ENCODE data around the gene PDP2. TPM values are rescaled to one million over a fixed set of nuclear protein-coding genes. Genes with fewer than 3 reads are reported as not detected.

PDP2 gene
- total RNA-seq, 2 experiments from 2014 or later: 20.8 to 21.4 TPM

DNA sequence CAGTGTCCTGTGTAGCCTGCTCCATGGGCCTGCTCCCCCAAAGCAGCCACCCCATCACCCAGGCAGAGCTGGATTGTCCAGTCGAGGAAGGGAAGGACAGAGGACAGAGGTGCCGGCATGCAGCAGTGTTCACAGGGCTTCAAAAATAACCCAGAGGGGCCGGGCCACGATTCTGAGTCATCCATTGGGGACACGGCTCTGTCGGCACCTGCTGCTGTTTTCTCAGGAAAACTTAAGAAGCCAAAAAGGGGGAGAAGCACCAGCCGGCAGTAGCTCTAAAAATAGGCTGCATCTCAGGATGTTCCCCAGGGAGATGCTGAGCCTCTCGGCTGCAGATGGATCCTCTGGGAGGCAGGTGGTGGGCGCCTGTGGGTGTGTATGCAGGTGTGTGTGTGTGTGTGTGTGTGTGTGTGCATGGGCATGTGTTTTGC lies 34.5 kb upstream of the PDP2 start:
- H3K4me1 Mint-ChIP-seq: peaks cover 29% of the 10 kb centered on the region
- H3K27ac Mint-ChIP-seq: no peak overlapping the region
- H3K36me3 Mint-ChIP-seq (ENCODE audit: low read depth): peaks cover 2% of the 10 kb centered on the region
- no peaks in the 10 kb centered on the region for H3K9me3 Mint-ChIP-seq
- no peak overlapping the region for H3K4me3 Mint-ChIP-seq
- POLR2A ChIA-PET: no interaction called here
- CTCF ChIA-PET: interaction anchor here (0.8 to 5.1 kb wide), 5 partner anchors 9 to 27 kb away, joined by 3 to 36 read pairs (median 6); partner anchors contain the start of gene NAE1
- DNase-seq: no peak
- peaks cover 45% of the 10 kb centered on the region for H3K27me3 Mint-ChIP-seq

DNA sequence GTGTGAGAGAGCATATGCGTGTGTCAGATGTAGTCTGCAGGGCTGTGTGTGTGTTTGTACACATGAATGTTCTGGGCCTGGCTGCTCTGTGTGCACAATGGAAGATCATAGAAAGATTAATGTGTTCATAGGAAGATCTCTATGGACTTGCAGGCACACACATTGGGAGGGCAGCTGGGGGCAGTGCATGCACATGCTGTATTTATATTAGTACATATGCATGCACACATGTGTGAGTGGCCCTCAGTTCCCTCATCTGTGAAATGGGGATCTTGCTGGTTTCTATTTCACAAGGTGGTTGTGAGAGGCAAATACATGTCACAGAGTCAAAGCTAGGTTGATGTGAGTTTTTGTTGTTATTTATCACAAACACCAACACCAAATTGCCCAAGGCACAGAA lies 34.0 kb upstream of the PDP2 start:
- Mint-ChIP-seq H3K27ac (no peak overlapping the region), H3K4me1 (peaks cover 29% of the 10 kb centered on the region), H3K36me3 (ENCODE audit: low read depth) (peaks cover 2% of the 10 kb centered on the region), H3K4me3 (no peak overlapping the region), H3K27me3 (peaks cover 42% of the 10 kb centered on the region), H3K9me3 (no peaks in the 10 kb centered on the region)
- ChIA-PET POLR2A (no interaction called here), CTCF (interaction anchor here (0.8 to 4.8 kb wide), 6 partner anchors 9 to 95 kb away, joined by 3 to 36 read pairs (median 6); partner anchors contain the start of genes DYNC1LI2 and NAE1)
- no peak for DNase-seq

DNA sequence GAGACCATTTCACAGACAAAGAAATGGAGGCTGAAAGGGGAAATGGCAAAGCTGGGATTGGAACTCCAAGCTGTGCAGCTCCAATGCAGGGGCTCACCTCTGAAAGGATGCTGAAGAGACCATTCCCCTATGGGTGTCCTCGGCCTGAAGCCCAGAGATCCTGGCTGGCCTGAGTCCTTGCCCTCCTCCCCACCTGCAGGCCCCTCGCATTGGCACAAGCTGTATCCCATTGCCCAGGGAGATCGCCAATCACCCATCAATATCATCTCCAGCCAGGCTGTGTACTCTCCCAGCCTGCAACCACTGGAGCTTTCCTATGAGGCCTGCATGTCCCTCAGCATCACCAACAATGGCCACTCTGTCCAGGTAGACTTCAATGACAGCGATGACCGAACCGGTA lies 33.5 kb upstream of the PDP2 start:
- ChIA-PET CTCF (interaction anchor here (0.8 to 4.8 kb wide), 6 partner anchors 10 to 95 kb away, joined by 3 to 36 read pairs (median 5); partner anchors contain the start of genes DYNC1LI2 and NAE1), POLR2A (no interaction called here)
- H3K4me3 Mint-ChIP-seq: no peak overlapping the region
- DNase-seq: no peak
- no peaks in the 10 kb centered on the region for H3K9me3 Mint-ChIP-seq
- H3K4me1 Mint-ChIP-seq: peaks cover 29% of the 10 kb centered on the region
- no peak overlapping the region for H3K27ac Mint-ChIP-seq
- H3K36me3 Mint-ChIP-seq (ENCODE audit: low read depth): peaks cover 2% of the 10 kb centered on the region
- H3K27me3 Mint-ChIP-seq: peaks cover 38% of the 10 kb centered on the region

DNA sequence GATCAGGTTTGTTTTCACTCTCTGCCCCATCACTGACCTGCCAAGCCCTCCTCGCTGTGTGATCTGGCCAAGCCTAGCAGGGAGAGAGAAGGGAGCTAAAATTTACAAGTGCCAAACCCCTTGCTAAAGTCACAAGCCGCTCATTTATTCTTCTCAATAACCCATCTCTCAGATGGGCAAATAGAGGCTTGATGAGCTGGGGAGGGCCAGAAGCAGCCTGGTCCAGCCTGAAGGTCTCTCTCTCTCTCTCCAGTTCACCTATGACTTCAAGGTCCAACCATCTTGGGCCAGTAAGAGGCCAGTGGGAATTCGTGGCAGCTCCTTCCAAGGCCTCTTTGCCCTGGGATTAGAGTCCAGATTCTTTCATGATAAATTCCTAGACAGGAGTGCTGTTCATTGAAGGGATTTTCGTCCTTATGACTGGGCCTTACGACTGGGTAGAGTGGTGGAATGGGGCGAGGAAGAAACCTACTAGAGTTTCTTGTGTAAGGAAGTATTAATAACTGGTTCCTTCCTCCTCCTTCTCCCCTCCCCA lies 32.7 kb upstream of the PDP2 start:
- ChIA-PET CTCF (interaction anchor here (1.0 to 4.8 kb wide), 4 partner anchors 16 to 96 kb away, joined by 3 to 36 read pairs (median 16); partner anchors contain the start of genes DYNC1LI2 and NAE1), POLR2A (no interaction called here)
- Mint-ChIP-seq H3K4me1 (peaks cover 29% of the 10 kb centered on the region), H3K27ac (no peak overlapping the region), H3K9me3 (no peaks in the 10 kb centered on the region), H3K4me3 (no peak overlapping the region), H3K27me3 (peaks cover 35% of the 10 kb centered on the region), H3K36me3 (ENCODE audit: low read depth) (peaks cover 2% of the 10 kb centered on the region)
- DNase-seq: no peak

DNA sequence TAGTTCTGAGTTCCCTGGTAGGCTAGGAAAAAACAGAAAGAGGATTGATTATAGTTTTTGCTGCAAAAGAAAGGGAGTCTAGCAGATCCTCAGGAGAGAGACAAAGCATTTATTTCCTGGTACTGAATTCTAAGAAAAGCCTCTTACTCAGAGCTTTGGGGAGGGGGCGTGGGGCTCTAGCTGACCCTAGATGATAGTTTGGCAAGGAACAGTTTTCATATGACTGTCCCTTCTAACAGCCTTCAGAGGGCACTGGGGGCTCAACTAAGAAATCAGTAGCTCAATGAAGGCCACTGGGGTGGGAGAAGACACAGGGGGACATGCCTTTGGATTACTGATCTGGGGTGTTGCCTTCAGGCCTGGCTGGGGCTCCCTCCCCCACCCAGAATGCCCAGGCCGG lies 32.1 kb upstream of the PDP2 start:
- Mint-ChIP-seq H3K4me1 (peaks cover 29% of the 10 kb centered on the region), H3K9me3 (no peaks in the 10 kb centered on the region), H3K36me3 (ENCODE audit: low read depth) (peaks cover 2% of the 10 kb centered on the region), H3K4me3 (no peak overlapping the region), H3K27ac (no peak overlapping the region), H3K27me3 (peaks cover 29% of the 10 kb centered on the region)
- CTCF ChIA-PET: interaction anchor here (0.9 to 4.8 kb wide), 3 partner anchors 17 to 96 kb away, joined by 3 to 36 read pairs (median 28); partner anchors contain the start of genes DYNC1LI2 and NAE1
- POLR2A ChIA-PET: no interaction called here
- no peak for DNase-seq

DNA sequence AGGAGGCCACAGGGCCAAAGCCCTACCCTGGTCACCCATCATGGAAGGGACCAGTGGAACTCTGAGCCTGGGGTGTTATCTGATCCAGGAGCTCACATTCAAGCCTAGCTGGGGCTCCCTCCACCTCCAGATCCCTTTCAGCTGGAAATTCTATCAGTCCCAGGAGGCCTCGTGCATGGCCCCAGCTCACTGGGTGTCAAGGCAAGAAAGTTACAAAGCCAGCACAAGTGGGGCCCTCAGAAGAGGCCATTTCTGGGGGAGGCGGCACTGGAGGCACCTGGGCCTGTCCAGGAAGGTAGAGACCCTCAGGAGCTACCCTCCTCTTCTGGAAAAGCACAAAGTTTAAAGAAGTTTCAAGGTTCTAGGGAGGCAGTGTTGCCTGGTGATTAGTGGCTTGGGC lies 31.3 kb upstream of the PDP2 start:
- CTCF ChIA-PET: interaction anchor here (0.8 to 4.8 kb wide), 5 partner anchors 8 to 97 kb away, joined by 3 to 36 read pairs (median 3); partner anchors contain the start of genes DYNC1LI2 and NAE1
- POLR2A ChIA-PET: no interaction called here
- peaks cover 23% of the 10 kb centered on the region for H3K27me3 Mint-ChIP-seq
- H3K27ac Mint-ChIP-seq: no peak overlapping the region
- no peaks in the 10 kb centered on the region for H3K36me3 Mint-ChIP-seq (ENCODE audit: low read depth)
- H3K4me1 Mint-ChIP-seq: peaks cover 25% of the 10 kb centered on the region
- DNase-seq: no peak
- no peak overlapping the region for H3K4me3 Mint-ChIP-seq
- no peaks in the 10 kb centered on the region for H3K9me3 Mint-ChIP-seq

DNA sequence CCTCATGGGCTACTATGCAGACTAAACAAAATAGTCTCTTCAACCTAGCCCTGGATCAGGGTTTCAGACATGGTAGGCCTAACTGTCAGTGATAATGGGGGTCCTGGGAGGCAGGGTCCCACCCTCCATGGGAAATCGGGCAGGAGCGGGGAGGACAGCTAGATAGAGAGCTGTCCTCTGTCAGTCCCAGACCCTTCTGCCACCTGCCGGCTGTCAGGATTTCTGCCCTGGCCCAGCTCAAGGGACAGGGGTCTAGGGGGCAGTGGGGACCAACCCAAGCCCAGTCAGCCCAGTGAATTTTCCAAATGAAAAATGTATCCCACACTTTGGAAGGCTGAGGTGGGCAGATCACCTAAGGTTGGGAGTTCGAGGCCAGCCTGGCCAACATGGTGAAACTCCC lies 30.8 kb upstream of the PDP2 start:
- CTCF ChIA-PET: interaction anchor here (0.6 to 4.8 kb wide), 4 partner anchors 18 to 287 kb away, joined by 3 to 36 read pairs (median 16); partner anchors contain the start of gene NAE1
- peaks cover 23% of the 10 kb centered on the region for H3K27me3 Mint-ChIP-seq
- no peaks in the 10 kb centered on the region for H3K9me3 Mint-ChIP-seq

DNA sequence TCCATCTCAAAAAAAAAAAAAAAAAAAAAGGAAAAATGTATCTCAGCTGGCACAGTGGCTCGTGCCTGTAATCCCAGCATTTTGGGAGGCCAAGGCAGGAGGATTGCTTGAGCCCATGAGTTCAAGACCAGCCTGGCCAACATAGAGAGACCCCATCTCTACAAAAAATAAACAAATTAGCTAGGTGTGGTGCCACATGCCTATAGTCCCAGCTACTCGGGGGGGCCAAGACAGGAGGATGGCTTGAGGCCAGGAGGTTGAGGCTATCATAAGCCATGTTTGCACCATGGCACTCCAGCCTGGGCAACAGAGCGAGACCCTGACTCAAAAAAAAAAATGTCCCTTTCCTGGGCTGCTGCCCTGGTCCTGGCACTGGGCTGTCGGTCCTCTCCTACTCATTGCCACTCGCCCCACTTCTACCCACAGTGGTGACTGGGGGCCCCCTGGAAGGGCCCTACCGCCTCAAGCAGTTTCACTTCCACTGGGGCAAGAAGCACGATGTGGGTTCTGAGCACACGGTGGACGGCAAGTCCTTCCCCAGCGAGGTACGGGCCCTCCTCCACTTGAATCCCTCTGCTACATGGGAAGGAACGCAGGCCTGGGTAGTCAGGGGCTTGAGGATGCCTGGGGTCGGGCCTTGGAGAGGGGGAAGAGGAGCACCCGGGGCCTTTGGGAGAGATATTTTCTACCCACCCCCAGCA lies 30.1 kb upstream of the PDP2 start:
- peaks cover 18% of the 10 kb centered on the region for H3K27me3 Mint-ChIP-seq
- DNase-seq: no peak
- no peaks in the 10 kb centered on the region for H3K9me3 Mint-ChIP-seq
- ChIA-PET CTCF (interaction anchor here (0.6 to 4.8 kb wide), 6 partner anchors 8 to 286 kb away, joined by 3 to 36 read pairs (median 6); partner anchors contain the start of gene NAE1), POLR2A (no interaction called here)
- no peaks in the 10 kb centered on the region for H3K36me3 Mint-ChIP-seq (ENCODE audit: low read depth)
- no peak overlapping the region for H3K27ac Mint-ChIP-seq
- peaks cover 21% of the 10 kb centered on the region for H3K4me1 Mint-ChIP-seq
- no peak overlapping the region for H3K4me3 Mint-ChIP-seq

More for the DNA sequence above, 30.8 kb upstream of the PDP2 start:
- Mint-ChIP-seq H3K27ac (peak overlapping the region; percentile 5), H3K4me1 (peaks cover 25% of the 10 kb centered on the region), H3K4me3 (no peak overlapping the region), H3K36me3 (ENCODE audit: low read depth) (no peaks in the 10 kb centered on the region)
- POLR2A ChIA-PET: no interaction called here
- no peak for DNase-seq

DNA sequence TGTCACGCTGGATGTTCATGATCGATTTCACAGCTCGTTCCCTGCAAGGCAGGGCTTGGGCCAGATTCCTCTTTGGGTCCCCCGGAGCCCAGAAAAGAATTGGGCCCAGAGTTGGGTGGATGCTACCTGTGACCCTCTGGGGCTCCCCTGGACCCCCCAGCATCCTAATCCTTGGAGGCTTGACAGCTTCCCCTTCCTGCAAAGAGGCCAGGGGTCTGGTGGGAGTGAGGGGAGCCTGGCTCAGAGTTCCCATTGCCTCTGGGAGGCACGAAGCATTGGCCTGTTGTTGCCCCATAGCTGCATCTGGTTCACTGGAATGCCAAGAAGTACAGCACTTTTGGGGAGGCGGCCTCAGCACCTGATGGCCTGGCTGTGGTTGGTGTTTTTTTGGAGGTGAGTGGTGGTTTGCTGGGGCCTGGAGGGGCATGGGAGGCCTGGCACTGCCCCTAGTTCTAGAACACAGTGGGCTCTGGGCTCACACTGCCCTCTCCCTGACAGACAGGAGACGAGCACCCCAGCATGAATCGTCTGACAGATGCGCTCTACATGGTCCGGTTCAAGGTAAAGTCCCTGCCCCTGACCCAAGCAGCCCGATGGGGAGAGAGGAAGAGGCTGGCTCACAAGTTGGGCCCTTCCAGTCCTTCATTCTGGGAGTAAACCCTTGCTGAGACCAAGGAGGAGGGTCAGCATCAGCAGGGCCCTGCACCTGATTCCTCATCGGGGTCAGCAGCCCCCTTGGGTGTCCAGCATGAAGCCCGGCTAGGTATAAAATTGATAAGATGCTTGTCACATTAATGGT lies 28.9 kb upstream of the PDP2 start:
- H3K27me3 Mint-ChIP-seq: peaks cover 7% of the 10 kb centered on the region
- POLR2A ChIA-PET: no interaction called here
- no peak for DNase-seq
- H3K4me3 Mint-ChIP-seq: no peak overlapping the region
- CTCF ChIA-PET: interaction anchor here (1.0 to 1.6 kb wide), 4 partner anchors 9 to 21 kb away, joined by 3 to 8 read pairs (median 4); partner anchors contain the start of gene NAE1
- no peak overlapping the region for H3K27ac Mint-ChIP-seq
- H3K9me3 Mint-ChIP-seq: no peaks in the 10 kb centered on the region
- H3K4me1 Mint-ChIP-seq: peaks cover 15% of the 10 kb centered on the region
- H3K36me3 Mint-ChIP-seq (ENCODE audit: low read depth): no peaks in the 10 kb centered on the region

DNA sequence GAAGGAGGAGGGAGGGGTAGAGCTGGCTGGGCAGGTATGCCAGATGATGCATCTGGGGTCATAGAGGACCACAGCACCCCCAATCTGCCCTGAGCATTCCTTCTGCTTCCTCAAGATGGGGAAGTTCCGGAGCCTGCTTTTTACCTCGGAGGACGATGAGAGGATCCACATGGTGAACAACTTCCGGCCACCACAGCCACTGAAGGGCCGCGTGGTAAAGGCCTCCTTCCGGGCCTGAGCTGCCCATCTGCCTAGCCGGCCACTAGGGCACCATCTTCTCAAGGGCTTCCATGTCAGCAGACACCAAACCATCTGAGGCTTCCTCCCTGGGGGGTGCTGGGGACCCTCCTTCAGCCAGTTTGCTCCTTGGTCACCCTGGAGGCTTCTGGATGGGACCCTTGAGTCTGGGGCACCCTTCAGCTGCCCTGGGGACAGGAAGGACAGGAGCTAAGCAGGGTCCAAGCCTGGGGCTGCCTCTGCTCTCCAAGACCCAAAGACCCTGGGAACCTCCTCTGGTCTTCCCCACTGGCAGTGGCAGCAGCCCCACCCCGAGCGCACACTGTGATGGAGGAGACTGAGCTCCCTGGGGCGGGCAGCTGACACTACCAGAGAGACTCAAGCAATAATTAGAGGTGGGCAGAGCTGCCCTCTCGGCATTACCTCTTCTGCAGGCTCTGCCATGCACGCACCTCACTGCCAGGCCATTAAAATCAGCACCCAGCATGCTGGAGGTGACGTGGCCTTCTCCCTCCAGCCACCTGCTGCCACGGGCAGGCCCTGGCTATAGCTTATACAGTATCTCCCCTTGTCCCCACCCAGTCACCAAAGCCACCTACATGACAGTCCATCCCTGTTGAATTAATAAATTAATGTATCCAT lies 26.8 kb upstream of the PDP2 start:
- Mint-ChIP-seq H3K27ac (no peak overlapping the region), H3K4me3 (no peak overlapping the region), H3K27me3 (peaks cover 3% of the 10 kb centered on the region), H3K36me3 (ENCODE audit: low read depth) (no peaks in the 10 kb centered on the region), H3K9me3 (no peaks in the 10 kb centered on the region), H3K4me1 (no peaks in the 10 kb centered on the region)
- no peak for DNase-seq
- ChIA-PET POLR2A (no interaction called here), CTCF (interaction anchor here (1.0 to 4.9 kb wide), 5 partner anchors 9 to 23 kb away, joined by 3 to 30 read pairs (median 12); partner anchors contain the start of gene NAE1)

DNA sequence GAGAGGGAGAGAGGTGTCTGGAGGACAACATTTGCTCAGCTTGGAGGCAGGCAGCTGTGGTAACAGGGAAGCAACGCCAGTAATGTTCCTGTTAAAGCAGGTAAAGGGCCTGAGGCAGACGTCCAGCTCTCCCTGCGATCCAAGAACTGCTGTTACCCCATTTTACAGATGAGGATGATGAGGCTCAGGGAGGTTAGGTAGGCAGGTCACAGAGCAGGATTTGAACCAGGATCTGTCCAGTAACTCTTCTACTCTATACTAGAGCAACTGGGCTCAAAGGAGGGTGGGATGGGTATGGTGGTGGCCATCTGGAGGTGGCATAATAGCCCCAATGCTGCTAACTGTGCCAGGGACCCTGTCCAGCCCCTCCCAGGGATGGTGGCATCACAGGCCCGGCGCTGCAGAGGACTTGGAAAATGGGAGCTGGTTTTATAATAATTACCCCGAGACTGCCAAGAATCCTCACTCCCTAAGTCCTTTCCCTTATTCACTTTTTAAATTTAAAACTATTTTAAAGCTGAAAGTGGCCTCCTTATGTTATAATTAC lies 24.1 kb upstream of the PDP2 start:
- CTCF ChIA-PET: interaction anchor here (1.0 to 4.9 kb wide), 6 partner anchors 11 to 248 kb away, joined by 3 to 30 read pairs (median 13); partner anchors contain the start of gene NAE1
- no peaks in the 10 kb centered on the region for H3K9me3 Mint-ChIP-seq
- H3K27me3 Mint-ChIP-seq: peaks cover 3% of the 10 kb centered on the region
- H3K27ac Mint-ChIP-seq: no peak overlapping the region
- no peak overlapping the region for H3K4me3 Mint-ChIP-seq
- H3K4me1 Mint-ChIP-seq: no peaks in the 10 kb centered on the region
- no peaks in the 10 kb centered on the region for H3K36me3 Mint-ChIP-seq (ENCODE audit: low read depth)
- no peak for DNase-seq
- POLR2A ChIA-PET: no interaction called here
